Measurements from ENCODE around the gene CNTD1.

- no peak for TF ChIP-seq EZH2phosphoT487 (IDR thresholded peaks at IDR 0.05; ENCODE audit: insufficient read depth, low read depth)
- TF ChIP-seq EZH2 (IDR thresholded peaks at IDR 0.05; ENCODE audit: insufficient read depth, poor library complexity, severe bottlenecking): no peak
Observed at GRCh38 chr17:42817866-42818265, 19.2 kb downstream of the CNTD1 start.
